DND-41 (cell line): Measurements from ENCODE around the gene PPFIBP2.

Experiments used
- ATAC-seq: fragments of 200-7000 bp; cut with Tn5 transposase; 3 replicates; pipeline ENCODE4 v1.9.1; 2021; ENCODE audit warnings: low read depth; ENCODE audit not compliant: insufficient read depth
- DNase-seq: peaks from one replicate; pipeline ENCODE4 v3.0.0-alpha.2; 2020
- H2AFZ ChIP-seq: 2 replicates; pipeline ENCODE4 v1.6.0; 2012; ENCODE audit warnings: low read depth, low read length
- H3K27ac ChIP-seq: 2 replicates; pipeline ENCODE4 v1.5.1; 2012; ENCODE audit warnings: low read length, inconsistent platforms
- H3K27me3 ChIP-seq: fragments of 200-600 bp; sonication (generic); 2 replicates; pipeline ENCODE4 v1.6.0; 2012; ENCODE audit warnings: low read length, mild to moderate bottlenecking, inconsistent platforms; ENCODE audit not compliant: insufficient read depth, poor library complexity
- H3K36me3 ChIP-seq: 2 replicates; pipeline ENCODE4 v1.5.1; 2012; ENCODE audit warnings: low read length, inconsistent platforms; ENCODE audit not compliant: insufficient read depth
- H3K4me1 ChIP-seq: 2 replicates; pipeline ENCODE4 v1.5.1; 2012; ENCODE audit warnings: mild to moderate bottlenecking, low read length; ENCODE audit not compliant: insufficient read depth
- H3K4me2 ChIP-seq: 2 replicates; pipeline ENCODE4 v1.6.0; 2012; ENCODE audit warnings: mild to moderate bottlenecking, moderate library complexity, low read length, inconsistent platforms; ENCODE audit not compliant: insufficient read depth
- H3K4me3 ChIP-seq, 2 experiments: fragments of 200-600 bp in 1 of 2; shearing (Covaris generic) in 1 of 2; 2 replicates each; pipeline ENCODE4 v1.5.1; 2012 to 2016; ENCODE audit warnings: inconsistent platforms in 2 of 2, low read length in 2 of 2, mild to moderate bottlenecking in 2 of 2, low read depth in 1 of 2, moderate library complexity in 1 of 2
- H3K79me2 ChIP-seq: 2 replicates; pipeline ENCODE4 v1.6.0; 2012; ENCODE audit warnings: low read length, inconsistent platforms; ENCODE audit not compliant: insufficient read depth
- H3K9ac ChIP-seq: 2 replicates; pipeline ENCODE4 v1.6.0; 2012; ENCODE audit warnings: low read depth, mild to moderate bottlenecking, inconsistent platforms, low read length, moderate library complexity
- H3K9me3 ChIP-seq: 2 replicates; pipeline ENCODE4 v1.5.1; 2012; ENCODE audit warnings: low read length, moderate library complexity, mild to moderate bottlenecking, inconsistent platforms; ENCODE audit not compliant: insufficient read depth, severe bottlenecking
- H4K20me1 ChIP-seq: 2 replicates; pipeline ENCODE4 v1.6.0; 2012; ENCODE audit warnings: low read length; ENCODE audit not compliant: insufficient read depth
- CTCF ChIP-seq: IDR thresholded peaks from 2 replicates; pipeline ENCODE4 v1.5.1; 2012; ENCODE audit warnings: borderline replicate concordance, low read length, moderate library complexity, mild to moderate bottlenecking; ENCODE audit not compliant: poor library complexity, severe bottlenecking; ENCODE audit errors: extremely low read depth
- EZH2 ChIP-seq: IDR thresholded peaks from 3 replicates; pipeline ENCODE4 v1.6.1; 2012; ENCODE audit warnings: borderline replicate concordance, low read depth, mild to moderate bottlenecking, moderate library complexity, low read length, inconsistent platforms; ENCODE audit not compliant: severe bottlenecking

Gene PPFIBP2

DNA sequence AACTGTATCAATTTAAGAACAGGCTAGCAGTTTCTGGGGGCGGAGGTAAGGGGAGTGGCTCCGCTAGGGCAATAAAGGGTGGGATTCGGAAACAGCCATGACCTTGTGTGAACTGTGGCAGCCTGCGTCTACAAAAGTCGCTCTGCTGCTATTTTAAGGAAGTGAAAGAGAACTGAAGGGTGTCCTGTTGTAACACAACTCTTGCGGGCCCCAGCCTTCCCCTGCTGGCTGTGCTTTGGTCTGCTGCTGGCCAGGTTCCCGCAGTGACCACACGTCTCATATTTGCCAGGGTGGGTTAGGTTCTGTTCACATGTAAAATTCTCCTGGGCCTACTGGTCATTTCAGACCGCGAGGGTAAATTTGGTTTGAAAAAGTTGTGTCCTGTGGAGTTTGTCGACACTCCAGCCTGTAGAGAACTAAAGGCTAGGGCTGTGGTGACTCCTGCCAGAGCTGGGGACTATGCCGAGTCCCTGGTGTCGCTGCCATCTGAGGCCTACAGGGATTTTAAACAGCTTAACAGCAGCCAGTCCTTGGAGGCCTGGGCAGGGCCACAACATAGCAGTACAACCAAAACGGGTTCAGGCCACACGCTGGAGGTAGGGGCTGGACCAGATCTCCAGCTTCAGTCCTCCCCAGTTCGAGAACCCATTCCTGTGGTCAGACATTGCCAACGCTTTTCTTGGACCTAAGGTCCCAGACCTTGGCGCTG, 1.1 kb upstream of the PPFIBP2 start:
- TF ChIP-seq CTCF = no peak
- no peak for TF ChIP-seq EZH2
- H3K4me2 ChIP-seq = no peak overlapping the region
- H4K20me1 ChIP-seq = no peaks in the 10 kb centered on the region
- H3K4me3 ChIP-seq = no peak overlapping the region
- no peaks in the 10 kb centered on the region for H3K36me3 ChIP-seq
- H3K9me3 ChIP-seq = no peaks in the 10 kb centered on the region
- no peak overlapping the region for H3K27ac ChIP-seq
- peaks cover 3% of the 10 kb centered on the region for H3K27me3 ChIP-seq
- DNase-seq = no peak
- H3K9ac ChIP-seq = no peak overlapping the region
- no peaks in the 10 kb centered on the region for H3K79me2 ChIP-seq
- no peaks in the 10 kb centered on the region for H3K4me1 ChIP-seq
- H2AFZ ChIP-seq = no peak overlapping the region
- no peak for ATAC-seq

- Histone ChIP-seq H3K4me1 (no peaks in the 10 kb centered on the region), H3K4me2 (no peak overlapping the region), H4K20me1 (no peaks in the 10 kb centered on the region), H3K79me2 (no peaks in the 10 kb centered on the region), H3K36me3 (no peaks in the 10 kb centered on the region), H2AFZ (no peak overlapping the region), H3K9me3 (no peaks in the 10 kb centered on the region), H3K9ac (no peak overlapping the region), H3K27ac (no peak overlapping the region), H3K27me3 (no peaks in the 10 kb centered on the region), H3K4me3 (no peak overlapping the region)
- no peak for DNase-seq
- no peak for TF ChIP-seq CTCF
- no peak for TF ChIP-seq EZH2
- no peak for ATAC-seq
Observed at GRCh38 chr11:7514099-7514591, 346 bp downstream of the PPFIBP2 start.

- no peaks in the 10 kb centered on the region for H4K20me1 ChIP-seq
- H3K36me3 ChIP-seq = no peaks in the 10 kb centered on the region
- no peaks in the 10 kb centered on the region for H3K4me1 ChIP-seq
- no peaks in the 10 kb centered on the region for H3K27me3 ChIP-seq
- H2AFZ ChIP-seq = no peak overlapping the region
- no peak overlapping the region for H3K9ac ChIP-seq
- TF ChIP-seq EZH2 (no peak), CTCF (no peak)
- H3K27ac ChIP-seq = no peak overlapping the region
- no peaks in the 10 kb centered on the region for H3K79me2 ChIP-seq
- no peak for DNase-seq
- H3K4me3 ChIP-seq = no peak overlapping the region
- no peaks in the 10 kb centered on the region for H3K9me3 ChIP-seq
- no peak overlapping the region for H3K4me2 ChIP-seq
- no peak for ATAC-seq
Observed at GRCh38 chr11:7515447-7515886, 1.7 kb downstream of the PPFIBP2 start.
